Hematopoietic multipotent progenitor cell treated with erythropoietin and hydrocortisone succinate and interleukin-3 and kit ligand, for 15 days (in vitro differentiated cells): Measurements from ENCODE around the gene LRRC59.

Experiments
- DNase-seq: peaks from one replicate; pipeline ENCODE4 v3.0.0-alpha.2; 2015; ENCODE audit warnings: low spot score

The LRRC59 gene

GRCh38 chr17:50361561-50362480, 35.5 kb downstream of the LRRC59 start:
- DNase-seq, result peak; percentile 83

DNA sequence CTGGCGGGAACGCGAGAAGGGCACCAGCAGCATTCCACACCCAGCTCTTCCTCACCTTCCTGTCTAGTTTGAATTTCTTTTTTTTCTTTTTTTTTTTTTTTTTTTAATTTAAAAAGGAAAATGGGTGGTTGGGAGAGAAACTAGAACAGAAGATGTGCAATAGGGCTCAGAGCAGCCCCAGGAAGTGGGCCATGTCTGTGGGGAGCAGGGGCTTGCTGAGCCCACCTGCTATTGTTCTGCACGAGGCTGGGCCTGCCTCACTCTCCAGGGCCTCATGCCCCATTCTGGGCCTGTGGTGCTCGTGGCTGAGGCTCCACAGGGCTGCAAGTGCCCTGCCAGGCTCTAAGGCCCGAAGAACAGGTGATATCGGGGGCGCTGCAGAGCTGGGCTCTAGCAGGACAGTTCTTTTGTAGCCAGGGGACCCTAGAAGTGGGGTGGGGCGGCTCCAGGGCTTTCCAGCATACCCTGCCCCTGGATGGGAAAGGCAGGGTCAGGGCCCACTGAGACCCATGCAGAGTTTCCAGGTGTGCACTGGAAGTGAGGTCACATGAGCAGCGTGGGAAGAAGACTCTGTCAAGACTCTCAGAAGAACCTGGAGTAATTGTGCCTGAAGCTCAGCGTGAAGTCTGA, 36.7 kb downstream of the LRRC59 start:
- DNase-seq, result no peak

GRCh38 chr17:50359998-50360461, 37.3 kb downstream of the LRRC59 start:
- no peak for DNase-seq

DNA sequence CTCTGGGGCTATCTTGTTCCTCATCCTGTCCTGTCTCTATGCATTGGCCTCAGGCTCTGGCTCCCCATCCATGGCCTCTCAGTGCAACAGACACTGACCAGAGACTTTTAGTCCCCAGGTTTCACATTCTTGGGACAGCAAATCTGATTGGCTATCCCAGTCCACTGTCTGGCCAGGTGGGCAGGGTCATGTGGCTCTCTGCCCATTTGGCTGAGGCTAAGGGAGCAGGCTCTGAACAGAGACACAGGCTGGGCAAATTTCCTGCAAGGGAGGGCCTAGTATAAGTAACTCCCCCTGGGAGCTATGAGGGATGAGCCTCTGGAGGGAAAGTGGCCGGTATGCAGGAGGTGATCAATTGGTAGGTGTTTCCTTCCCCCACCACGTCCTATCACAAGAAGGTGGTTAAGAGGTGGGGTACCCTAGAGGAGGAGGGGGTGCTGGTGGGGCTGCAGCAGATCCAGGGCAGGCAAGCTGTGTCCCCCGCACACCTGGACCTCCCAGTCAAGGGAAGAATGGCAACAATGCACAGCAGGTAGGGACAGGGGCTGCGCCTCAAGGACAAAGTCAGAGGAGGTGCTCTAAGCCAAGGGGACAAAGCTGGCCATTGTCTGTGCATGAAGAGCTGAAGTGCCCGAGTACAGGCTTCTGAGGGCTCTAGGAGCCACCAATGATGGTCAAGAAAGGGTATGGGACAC, 38.2 kb downstream of the LRRC59 start:
- DNase-seq, result no peak

DNA sequence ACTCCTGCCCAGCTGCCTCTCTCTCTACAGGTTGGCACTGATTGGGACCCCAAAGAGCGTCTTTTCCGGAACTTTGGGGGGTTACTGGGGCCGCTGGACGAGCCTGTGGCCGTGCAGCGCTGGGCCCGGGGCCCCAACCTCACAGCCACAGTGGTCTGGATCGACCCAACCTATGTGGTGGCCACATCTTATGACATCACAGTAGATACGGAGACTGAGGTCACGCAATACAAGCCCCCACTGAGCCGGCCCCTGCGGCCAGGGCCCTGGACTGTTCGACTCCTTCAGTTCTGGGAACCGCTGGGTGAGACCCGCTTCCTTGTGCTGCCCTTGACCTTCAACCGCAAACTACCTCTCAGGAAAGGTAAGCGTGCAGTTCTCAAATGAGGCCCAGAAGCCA, 39.1 kb downstream of the LRRC59 start:
- no peak for DNase-seq

DNA sequence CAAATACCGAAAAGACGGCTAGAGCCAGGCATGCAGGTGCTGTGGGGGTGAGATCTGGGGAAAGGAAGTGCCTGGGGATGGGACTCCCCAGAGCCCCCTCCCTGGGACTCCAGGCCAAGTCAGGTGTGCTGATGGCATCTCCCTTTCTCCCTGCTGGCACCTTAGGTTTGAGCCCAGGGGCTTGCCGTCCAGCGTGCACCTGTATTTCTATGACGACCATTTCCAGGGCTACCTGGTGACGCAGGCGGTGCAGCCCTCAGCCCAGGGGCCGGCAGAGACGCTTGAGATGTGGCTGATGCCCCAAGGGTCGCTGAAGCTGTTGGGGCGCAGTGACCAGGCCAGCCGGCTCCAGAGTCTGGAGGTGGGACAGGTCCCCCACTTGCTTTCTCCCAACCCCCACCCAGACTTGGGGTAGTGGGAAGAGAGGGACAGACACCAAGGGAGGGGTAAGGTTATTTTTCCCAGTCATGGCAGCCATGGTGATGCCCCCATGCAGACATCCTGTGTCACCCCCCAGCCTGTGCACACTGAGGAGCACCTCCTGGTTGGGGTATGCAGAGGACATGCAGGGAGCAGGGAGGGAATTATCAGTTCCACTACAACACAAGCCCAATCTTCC, 40.3 kb downstream of the LRRC59 start:
- no peak for DNase-seq

- no peak for DNase-seq
Observed at GRCh38 chr17:50356418-50356817, 40.9 kb downstream of the LRRC59 start.

DNA sequence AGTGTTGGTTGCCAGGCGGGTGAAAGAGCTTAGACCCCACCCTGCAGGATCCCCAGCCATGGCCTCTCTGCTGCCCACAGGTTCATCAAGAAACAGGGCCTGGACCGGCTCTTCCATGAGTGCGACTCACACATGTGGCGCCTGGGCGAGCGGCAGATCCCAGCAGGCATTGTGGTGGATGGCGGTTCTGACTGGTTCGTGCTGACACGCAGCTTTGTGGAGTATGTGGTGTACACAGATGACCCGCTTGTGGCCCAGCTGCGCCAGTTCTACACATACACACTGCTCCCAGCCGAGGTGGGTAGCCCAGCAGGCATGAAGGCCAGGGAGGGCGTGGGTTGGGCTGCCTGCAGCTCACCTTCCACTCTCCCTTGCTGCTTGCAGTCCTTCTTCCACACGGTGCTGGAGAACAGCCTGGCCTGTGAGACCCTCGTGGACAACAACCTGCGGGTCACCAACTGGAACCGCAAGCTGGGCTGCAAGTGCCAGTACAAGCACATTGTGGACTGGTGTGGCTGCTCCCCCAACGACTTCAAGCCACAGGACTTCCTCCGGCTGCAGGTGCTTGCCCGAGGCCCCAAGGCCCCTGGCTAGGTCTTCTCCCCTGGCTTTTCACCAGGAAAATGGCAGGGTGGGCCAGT, 41.5 kb downstream of the LRRC59 start:
- DNase-seq, result no peak

- no peak for DNase-seq
Observed at GRCh38 chr17:50355336-50355700, 42.0 kb downstream of the LRRC59 start.

GRCh38 chr17:50354776-50355175, 42.5 kb downstream of the LRRC59 start:
- DNase-seq, result no peak

- no peak for DNase-seq
Observed at GRCh38 chr17:50354198-50354597, 43.1 kb downstream of the LRRC59 start.

DNA sequence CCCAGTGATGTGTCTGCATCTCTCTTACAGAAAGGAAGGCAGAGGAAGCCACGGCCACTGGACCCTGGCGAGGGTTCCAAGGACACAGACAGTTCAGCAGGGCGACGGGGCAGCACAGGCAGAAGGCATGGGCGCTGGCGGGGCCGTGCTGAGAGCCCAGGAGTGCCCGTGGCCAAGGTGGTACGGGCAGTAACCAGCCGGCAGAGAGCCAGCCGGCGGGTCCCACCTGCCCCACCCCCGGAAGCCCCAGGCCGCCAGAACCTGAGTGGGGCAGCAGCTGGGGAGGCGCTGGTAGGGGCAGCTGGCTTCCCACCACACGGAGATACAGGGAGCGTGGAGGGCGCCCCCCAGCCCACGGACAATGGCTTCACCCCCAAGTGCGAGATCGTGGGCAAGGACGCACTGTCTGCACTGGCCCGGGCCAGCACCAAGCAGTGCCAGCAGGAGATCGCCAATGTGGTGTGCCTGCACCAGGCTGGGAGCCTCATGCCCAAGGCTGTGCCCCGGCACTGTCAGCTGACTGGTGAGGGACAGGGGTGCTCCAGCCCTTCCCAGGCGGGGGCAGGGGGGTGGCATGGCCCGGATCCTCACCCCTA, 43.6 kb downstream of the LRRC59 start:
- DNase-seq, result no peak

DNA sequence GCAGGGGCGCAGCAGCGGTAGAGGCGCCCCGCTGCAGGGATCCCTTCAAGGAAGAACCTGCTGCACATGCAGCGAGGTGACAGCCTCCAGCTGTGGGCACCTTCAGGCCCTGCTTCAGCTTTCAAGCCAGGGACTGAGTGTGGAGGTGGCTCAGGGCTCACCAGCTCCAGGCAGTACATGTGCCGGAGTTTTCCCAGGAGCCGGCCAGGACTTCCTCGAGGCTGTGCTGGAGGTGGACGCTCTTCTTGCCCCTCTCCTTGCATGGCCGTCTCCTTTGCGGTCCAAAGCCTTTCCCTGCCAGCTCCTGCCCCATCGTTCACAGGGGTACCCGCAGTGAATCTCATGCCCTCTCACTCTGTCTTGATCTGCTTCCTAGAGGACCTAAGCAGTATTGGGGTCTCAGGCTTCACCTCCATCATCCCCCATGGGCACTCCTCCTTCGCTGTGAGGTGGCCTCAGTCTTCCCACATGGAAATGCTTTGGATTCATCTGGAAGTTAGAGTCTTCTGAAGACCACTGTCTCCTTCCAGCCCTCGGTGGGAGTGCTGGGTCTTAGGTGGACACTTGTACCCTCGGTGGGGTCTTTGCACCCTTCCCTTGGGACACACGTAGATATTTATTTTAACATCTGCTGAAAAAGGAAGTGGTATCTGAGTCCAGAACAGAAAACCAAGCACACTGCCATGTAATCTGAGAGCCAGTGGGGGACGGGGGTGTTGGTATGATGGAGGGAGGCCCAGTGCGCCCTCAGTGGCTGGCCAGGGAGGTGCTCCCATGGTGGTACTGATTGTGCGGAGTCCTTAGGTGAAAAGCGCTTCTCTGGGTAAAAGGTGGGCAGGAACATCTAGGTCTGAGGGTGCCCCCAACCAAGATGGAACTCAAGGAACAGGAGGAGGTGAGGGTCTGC, 44.4 kb downstream of the LRRC59 start:
- DNase-seq, result no peak

GRCh38 chr17:50352072-50352692, 45.1 kb downstream of the LRRC59 start:
- DNase-seq, result no peak

DNA sequence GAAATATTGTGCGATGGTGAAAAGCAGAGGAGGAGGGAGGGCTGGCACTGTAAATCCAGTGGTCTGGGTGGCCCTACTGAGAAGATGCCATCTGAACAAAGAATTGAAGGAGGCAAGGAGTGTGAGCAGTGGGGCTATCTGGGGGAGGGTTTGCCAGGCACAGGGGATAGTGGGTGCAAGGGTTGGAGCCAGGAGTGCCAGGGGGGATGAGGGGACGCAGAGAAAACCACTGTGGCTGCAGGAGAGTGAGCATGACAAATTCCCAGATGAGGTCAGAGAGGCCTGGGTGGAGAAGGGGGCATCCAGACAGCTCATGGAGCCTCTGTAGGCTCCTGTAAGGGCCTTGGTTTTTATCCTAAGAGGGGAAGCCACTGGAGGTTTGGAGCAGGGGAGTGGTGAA, 46.6 kb downstream of the LRRC59 start:
- no peak for DNase-seq

DNA sequence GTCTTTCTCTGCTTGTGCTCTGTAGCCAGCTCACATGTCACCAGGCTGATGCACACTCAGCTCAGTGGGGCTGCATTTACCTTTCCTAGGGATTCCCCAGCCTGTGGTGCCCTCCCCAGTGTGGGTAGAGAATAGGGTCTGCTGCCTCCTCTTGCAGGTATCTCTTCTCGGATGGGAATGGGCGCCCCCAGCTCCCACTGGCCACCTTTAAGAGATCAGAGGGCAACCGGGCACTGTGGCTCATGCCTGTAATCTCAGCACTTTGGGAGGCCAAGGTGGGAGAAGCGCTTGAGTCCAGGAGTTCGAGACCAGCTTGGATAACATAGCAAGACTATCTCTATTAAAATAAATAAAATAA, 48.1 kb downstream of the LRRC59 start:
- no peak for DNase-seq

GRCh38 chr17:50348522-50349242, 48.6 kb downstream of the LRRC59 start:
- no peak for DNase-seq

DNA sequence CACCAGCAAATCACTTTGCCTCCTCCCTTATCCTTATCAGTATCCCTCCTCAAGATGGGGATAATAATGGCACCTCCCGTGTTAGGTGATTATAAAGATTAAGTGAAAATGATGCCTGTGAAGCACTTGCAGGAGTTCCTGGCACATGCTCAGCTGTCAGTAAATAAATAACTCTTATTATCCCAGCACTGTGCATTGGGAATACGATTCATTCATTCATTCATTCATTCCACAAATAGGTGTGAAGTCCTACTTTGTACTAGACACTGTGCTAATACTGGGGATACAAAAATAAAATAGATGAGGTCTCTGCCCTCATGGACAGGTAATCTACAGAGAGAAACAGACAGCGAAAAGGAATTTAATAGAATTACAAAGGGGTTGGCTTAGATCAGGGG, 49.4 kb downstream of the LRRC59 start:
- no peak for DNase-seq

- DNase-seq, result no peak
Observed at GRCh38 chr17:50347117-50347893, 50.0 kb downstream of the LRRC59 start.
